K562 (cell line): ENCODE results near the gene PRKCE. TPM values are rescaled to one million over a fixed set of nuclear protein-coding genes. Genes with fewer than 3 reads are reported as not detected.

ENCODE experiments used
- CBFA2T2 ChIP-seq: fragments of 450-650 bp; conservative IDR thresholded peaks from 2 replicates; pipeline ENCODE4 v1.6.1; 2017; ENCODE audit warnings: mild to moderate bottlenecking
- CBX2 ChIP-seq: fragments of 200-600 bp; sonication (generic); IDR thresholded peaks from one replicate; pipeline ENCODE4 v1.6.1; 2012; ENCODE audit warnings: mild to moderate bottlenecking, low read length, inconsistent platforms; ENCODE audit not compliant: insufficient read depth, poor library complexity, severe bottlenecking
- CBX8 ChIP-seq: fragments of 200-600 bp; sonication (generic); IDR thresholded peaks from 2 replicates; pipeline ENCODE4 v1.6.1; 2012; ENCODE audit warnings: borderline replicate concordance, mixed run types, low read depth, mild to moderate bottlenecking, moderate library complexity, mixed read lengths, low read length, control low read depth, inconsistent platforms; ENCODE audit not compliant: poor library complexity, severe bottlenecking; ENCODE audit errors: extremely low read depth
- GATAD2A ChIP-seq: fragments of 450-650 bp; IDR thresholded peaks from 2 replicates; pipeline ENCODE4 v1.6.1; 2017
- GTF2E2 ChIP-seq: fragments of 200-800 bp; sonication (Bioruptor generic); IDR thresholded peaks from 2 replicates; pipeline ENCODE4 v1.6.1; 2016; ENCODE audit warnings: missing genetic modification characterization, missing compliant biosample characterization
- RUNX1 ChIP-seq: sonication (generic); IDR thresholded peaks from 2 replicates; pipeline ENCODE4 v1.6.1; 2016; ENCODE audit warnings: antibody characterized with exemption, low read depth
- SP1 ChIP-seq: sonication (generic); formaldehyde crosslinking; IDR thresholded peaks from 2 replicates; pipeline ENCODE4 v1.8.1; 2022; ENCODE audit warnings: mild to moderate bottlenecking, missing genetic modification reagents
- TAF15 ChIP-seq: fragments of 200-400 bp; formaldehyde crosslinking; IDR thresholded peaks from 2 replicates; pipeline ENCODE4 v1.6.1; 2017; ENCODE audit warnings: mild to moderate bottlenecking, low read depth, low read length, moderate library complexity
- TCF15 ChIP-seq: fragments of 250-450 bp; sonication (Bioruptor Pico); IDR thresholded peaks from 2 replicates; pipeline ENCODE4 v1.8.0; 2022; ENCODE audit warnings: moderate library complexity, mild to moderate bottlenecking, inconsistent platforms
- ZNF24 ChIP-seq: fragments of 450-650 bp; IDR thresholded peaks from 2 replicates; pipeline ENCODE4 v1.6.1; 2016
- polyA plus RNA-seq, 8 experiments: library from polyadenylated mRNA; depleted of rRNA in 4 of 8; stranded (reverse) in 5 of 8; unstranded in 3 of 8; fragments of >200 nt; fragmentation: Nextera tagmentation in 2 of 8; fragmentation: Illumina TruSeq in 1 of 8; extraction: Ambion mirVana in 2 of 8; extraction: Trizol in 1 of 8; gene quantifications; 2 replicates each; pipeline versions ENCODE4 v1.2.1 to v1.2.3, GENCODE V29; 2011 to 2014; ENCODE audit warnings: inconsistent platforms in 1 of 8, missing spikeins in 1 of 8
- total RNA-seq, 7 experiments: library from RNA; depleted of rRNA in 6 of 7; stranded (reverse); fragments of >200 nt in 6 of 7; fragmentation: Illumina TruSeq in 2 of 7; extraction: Trizol in 2 of 7; gene quantifications; 2 replicates each; pipeline versions ENCODE4 v1.2.1 to v1.2.3, GENCODE V29; 2011 to 2021; ENCODE audit warnings: low replicate concordance in 1 of 7
- TF ChIP-seq, protein P1 (sequence below), 2 experiments: fragments of 450-650 bp; formaldehyde crosslinking in 1 of 2; IDR thresholded peaks; 2 replicates each; pipeline versions ENCODE4 v1.4.0 to v1.6.1; 2014 to 2020; ENCODE audit warnings: mild to moderate bottlenecking in 2 of 2, borderline replicate concordance in 1 of 2, low read depth in 1 of 2
- TF ChIP-seq, protein P2 (sequence below): fragments of 200-800 bp; sonication (Bioruptor generic); IDR thresholded peaks from 2 replicates; pipeline ENCODE4 v1.6.1; 2016; ENCODE audit warnings: missing genetic modification characterization, missing compliant biosample characterization

The PRKCE gene
- total and polyA plus RNA-seq, 9 of the 15 experiments (the other 6 are each of a cell fraction or from before 2014, with no cell fraction given) = 0.06 to 1.0 (median 0.22) TPM; not detected in 1

DNA sequence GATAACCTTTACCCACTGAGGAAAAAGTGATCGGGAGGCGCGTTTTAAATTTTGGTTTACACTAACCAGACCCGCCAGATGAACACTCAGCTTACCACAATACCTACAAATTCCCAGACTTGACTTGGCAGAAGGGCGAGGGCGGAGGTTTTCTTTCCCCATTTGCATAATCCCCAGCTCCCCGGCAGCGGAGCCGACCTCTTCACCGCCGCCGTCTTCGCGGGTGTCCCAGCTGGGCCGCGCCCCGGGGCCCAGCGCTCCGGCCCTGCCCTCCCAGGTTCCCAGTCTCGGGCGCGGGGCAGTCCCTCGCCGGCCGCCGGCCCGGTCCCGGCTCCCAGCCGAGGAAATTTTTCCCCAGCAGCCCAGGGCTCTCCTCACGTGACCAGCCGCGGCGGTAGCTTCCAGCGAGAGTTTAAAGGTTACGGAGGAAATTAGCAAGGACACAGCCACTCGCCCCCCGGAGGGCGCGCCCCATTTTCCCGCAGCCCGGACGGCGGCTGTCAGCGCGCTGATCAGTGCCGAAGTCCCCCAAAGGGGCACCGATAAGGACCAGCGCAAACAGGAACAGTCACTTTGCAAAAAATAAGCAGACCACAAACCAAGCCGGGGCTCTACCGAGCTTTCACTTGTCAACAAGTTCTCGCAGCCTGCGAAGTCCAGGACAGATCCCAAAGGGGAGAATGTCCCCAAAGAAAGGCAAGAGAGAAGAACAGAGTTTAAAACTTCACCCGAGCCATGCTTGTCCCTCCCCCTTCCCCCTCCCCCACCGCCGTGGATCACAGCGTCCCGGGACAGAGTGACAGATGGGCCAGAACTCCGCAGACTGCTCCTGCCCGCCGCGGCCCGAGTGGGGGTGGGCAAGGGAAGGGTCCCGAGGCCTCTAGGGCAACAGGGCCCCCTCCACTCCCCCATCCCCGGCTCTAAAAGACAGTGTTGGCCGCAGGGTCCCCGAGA, 1.3 kb upstream of the PRKCE start (continued):
- TF ChIP-seq, protein P1, sequence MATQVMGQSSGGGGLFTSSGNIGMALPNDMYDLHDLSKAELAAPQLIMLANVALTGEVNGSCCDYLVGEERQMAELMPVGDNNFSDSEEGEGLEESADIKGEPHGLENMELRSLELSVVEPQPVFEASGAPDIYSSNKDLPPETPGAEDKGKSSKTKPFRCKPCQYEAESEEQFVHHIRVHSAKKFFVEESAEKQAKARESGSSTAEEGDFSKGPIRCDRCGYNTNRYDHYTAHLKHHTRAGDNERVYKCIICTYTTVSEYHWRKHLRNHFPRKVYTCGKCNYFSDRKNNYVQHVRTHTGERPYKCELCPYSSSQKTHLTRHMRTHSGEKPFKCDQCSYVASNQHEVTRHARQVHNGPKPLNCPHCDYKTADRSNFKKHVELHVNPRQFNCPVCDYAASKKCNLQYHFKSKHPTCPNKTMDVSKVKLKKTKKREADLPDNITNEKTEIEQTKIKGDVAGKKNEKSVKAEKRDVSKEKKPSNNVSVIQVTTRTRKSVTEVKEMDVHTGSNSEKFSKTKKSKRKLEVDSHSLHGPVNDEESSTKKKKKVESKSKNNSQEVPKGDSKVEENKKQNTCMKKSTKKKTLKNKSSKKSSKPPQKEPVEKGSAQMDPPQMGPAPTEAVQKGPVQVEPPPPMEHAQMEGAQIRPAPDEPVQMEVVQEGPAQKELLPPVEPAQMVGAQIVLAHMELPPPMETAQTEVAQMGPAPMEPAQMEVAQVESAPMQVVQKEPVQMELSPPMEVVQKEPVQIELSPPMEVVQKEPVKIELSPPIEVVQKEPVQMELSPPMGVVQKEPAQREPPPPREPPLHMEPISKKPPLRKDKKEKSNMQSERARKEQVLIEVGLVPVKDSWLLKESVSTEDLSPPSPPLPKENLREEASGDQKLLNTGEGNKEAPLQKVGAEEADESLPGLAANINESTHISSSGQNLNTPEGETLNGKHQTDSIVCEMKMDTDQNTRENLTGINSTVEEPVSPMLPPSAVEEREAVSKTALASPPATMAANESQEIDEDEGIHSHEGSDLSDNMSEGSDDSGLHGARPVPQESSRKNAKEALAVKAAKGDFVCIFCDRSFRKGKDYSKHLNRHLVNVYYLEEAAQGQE (IDR thresholded peaks at IDR 0.05; ENCODE audit: borderline replicate concordance) = peak; percentile 39; the same call in 1 of the 2 replicates
- TF ChIP-seq, protein P1 (CRISPR knock-in tag; IDR thresholded peaks at IDR 0.05; ENCODE audit: low read depth) = no peak
- no peak for TF ChIP-seq TAF15
- no peak for TF ChIP-seq CBX2
- no peak for TF ChIP-seq ZNF24
- TF ChIP-seq TCF15 = no peak
- TF ChIP-seq CBFA2T2 = 0 out of 2 replicates have a peak, but pooled peaks have one; percentile 17
- TF ChIP-seq CBX8 = no peak
- no peak for TF ChIP-seq GATAD2A
- TF ChIP-seq GTF2E2 (tag) = peak; percentile 59; the same call in 1 of the 2 replicates
- TF ChIP-seq SP1 (CRISPR knock-in tag) = no peak
- TF ChIP-seq, protein P2, sequence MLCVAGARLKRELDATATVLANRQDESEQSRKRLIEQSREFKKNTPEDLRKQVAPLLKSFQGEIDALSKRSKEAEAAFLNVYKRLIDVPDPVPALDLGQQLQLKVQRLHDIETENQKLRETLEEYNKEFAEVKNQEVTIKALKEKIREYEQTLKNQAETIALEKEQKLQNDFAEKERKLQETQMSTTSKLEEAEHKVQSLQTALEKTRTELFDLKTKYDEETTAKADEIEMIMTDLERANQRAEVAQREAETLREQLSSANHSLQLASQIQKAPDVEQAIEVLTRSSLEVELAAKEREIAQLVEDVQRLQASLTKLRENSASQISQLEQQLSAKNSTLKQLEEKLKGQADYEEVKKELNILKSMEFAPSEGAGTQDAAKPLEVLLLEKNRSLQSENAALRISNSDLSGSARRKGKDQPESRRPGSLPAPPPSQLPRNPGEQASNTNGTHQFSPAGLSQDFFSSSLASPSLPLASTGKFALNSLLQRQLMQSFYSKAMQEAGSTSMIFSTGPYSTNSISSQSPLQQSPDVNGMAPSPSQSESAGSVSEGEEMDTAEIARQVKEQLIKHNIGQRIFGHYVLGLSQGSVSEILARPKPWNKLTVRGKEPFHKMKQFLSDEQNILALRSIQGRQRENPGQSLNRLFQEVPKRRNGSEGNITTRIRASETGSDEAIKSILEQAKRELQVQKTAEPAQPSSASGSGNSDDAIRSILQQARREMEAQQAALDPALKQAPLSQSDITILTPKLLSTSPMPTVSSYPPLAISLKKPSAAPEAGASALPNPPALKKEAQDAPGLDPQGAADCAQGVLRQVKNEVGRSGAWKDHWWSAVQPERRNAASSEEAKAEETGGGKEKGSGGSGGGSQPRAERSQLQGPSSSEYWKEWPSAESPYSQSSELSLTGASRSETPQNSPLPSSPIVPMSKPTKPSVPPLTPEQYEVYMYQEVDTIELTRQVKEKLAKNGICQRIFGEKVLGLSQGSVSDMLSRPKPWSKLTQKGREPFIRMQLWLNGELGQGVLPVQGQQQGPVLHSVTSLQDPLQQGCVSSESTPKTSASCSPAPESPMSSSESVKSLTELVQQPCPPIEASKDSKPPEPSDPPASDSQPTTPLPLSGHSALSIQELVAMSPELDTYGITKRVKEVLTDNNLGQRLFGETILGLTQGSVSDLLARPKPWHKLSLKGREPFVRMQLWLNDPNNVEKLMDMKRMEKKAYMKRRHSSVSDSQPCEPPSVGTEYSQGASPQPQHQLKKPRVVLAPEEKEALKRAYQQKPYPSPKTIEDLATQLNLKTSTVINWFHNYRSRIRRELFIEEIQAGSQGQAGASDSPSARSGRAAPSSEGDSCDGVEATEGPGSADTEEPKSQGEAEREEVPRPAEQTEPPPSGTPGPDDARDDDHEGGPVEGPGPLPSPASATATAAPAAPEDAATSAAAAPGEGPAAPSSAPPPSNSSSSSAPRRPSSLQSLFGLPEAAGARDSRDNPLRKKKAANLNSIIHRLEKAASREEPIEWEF (CRISPR knock-in tag) = no peak
- no peak for TF ChIP-seq RUNX1
